NT2/D1 (cell line): ENCODE results near the gene NUP62CL.
"Not testable (repeated sequence)": the region's sequence is repeated elsewhere in the genome, so short reads cannot be mapped to it uniquely, and the experiment has no call there.

ENCODE experiments used
- DNase-seq: peaks from one replicate; pipeline ENCODE4 v3.0.0-alpha.2; 2011; ENCODE audit warnings: low read depth, low spot score
- H3K27me3 ChIP-seq: 2 replicates; pipeline ENCODE4 v1.6.0; 2011; ENCODE audit warnings: mild to moderate bottlenecking; ENCODE audit not compliant: insufficient read length, insufficient read depth
- H3K36me3 ChIP-seq: 2 replicates; pipeline ENCODE4 v1.6.1; 2011; ENCODE audit warnings: mild to moderate bottlenecking, low read length, mixed read lengths; ENCODE audit not compliant: insufficient read depth, insufficient read length
- H3K4me1 ChIP-seq: 2 replicates; pipeline ENCODE4 v1.5.1; 2011; ENCODE audit not compliant: insufficient read depth, insufficient read length
- H3K4me3 ChIP-seq: 2 replicates; pipeline ENCODE4 v1.5.1; 2011; ENCODE audit warnings: low read depth; ENCODE audit not compliant: insufficient read length
- H3K9ac ChIP-seq: 2 replicates; pipeline ENCODE4 v1.6.0; 2011; ENCODE audit warnings: low read depth; ENCODE audit not compliant: insufficient read length
- H3K9me3 ChIP-seq: 2 replicates; pipeline ENCODE4 v1.5.1; 2011; ENCODE audit warnings: mild to moderate bottlenecking, low read length; ENCODE audit not compliant: insufficient read depth
- SUZ12 ChIP-seq: IDR thresholded peaks from 2 replicates; pipeline ENCODE4 v1.6.1; 2011; ENCODE audit not compliant: insufficient read length, insufficient read depth; ENCODE audit errors: extremely low read depth
- YY1 ChIP-seq: IDR thresholded peaks from 2 replicates; pipeline ENCODE4 v1.6.1; 2011; ENCODE audit not compliant: insufficient read length, insufficient read depth
- ZNF274 ChIP-seq: IDR thresholded peaks from 2 replicates; pipeline ENCODE4 v1.6.1; 2011; ENCODE audit warnings: mild to moderate bottlenecking, low read depth, low read length

The NUP62CL gene

GRCh38 chrX:107206697-107207065 lies 448 bp upstream of the NUP62CL start:
- no peaks in the 10 kb centered on the region for H3K9me3 ChIP-seq
- H3K9ac ChIP-seq, result no peak overlapping the region
- H3K4me3 ChIP-seq, result no peak overlapping the region
- H3K27me3 ChIP-seq, result no peaks in the 10 kb centered on the region
- no peaks in the 10 kb centered on the region for H3K4me1 ChIP-seq
- DNase-seq, result no peak
- H3K36me3 ChIP-seq, result no peaks in the 10 kb centered on the region
- TF ChIP-seq YY1, result no peak

GRCh38 chrX:107204068-107204605 lies 2.1 kb downstream of the NUP62CL start:
- no peak overlapping the region for H3K4me3 ChIP-seq
- no peaks in the 10 kb centered on the region for H3K27me3 ChIP-seq
- DNase-seq, result no peak
- no peak for TF ChIP-seq ZNF274
- TF ChIP-seq SUZ12, result no peak
- no peak for TF ChIP-seq YY1
- no peaks in the 10 kb centered on the region for H3K36me3 ChIP-seq
- no peak overlapping the region for H3K9ac ChIP-seq
- no peaks in the 10 kb centered on the region for H3K9me3 ChIP-seq
- no peaks in the 10 kb centered on the region for H3K4me1 ChIP-seq

GRCh38 chrX:107199491-107199890 lies 6.7 kb downstream of the NUP62CL start:
- Histone ChIP-seq H3K9ac (no peak overlapping the region), H3K36me3 (no peaks in the 10 kb centered on the region), H3K4me3 (no peak overlapping the region), H3K9me3 (no peaks in the 10 kb centered on the region), H3K27me3 (no peaks in the 10 kb centered on the region), H3K4me1 (no peaks in the 10 kb centered on the region)
- no peak for TF ChIP-seq SUZ12
- no peak for TF ChIP-seq ZNF274
- no peak for TF ChIP-seq YY1
- no peak for DNase-seq

- DNase-seq, H3K9ac ChIP-seq, H3K9me3 ChIP-seq, H3K4me1 ChIP-seq, H3K27me3 ChIP-seq, H3K4me3 ChIP-seq, H3K36me3 ChIP-seq: not testable (repeated sequence)
These were observed 8.2 kb downstream of the NUP62CL start for GRCh38 chrX:107198074-107198473.

- no peaks in the 10 kb centered on the region for H3K27me3 ChIP-seq
These were observed 8.9 kb downstream of the NUP62CL start for GRCh38 chrX:107197319-107197718.

GRCh38 chrX:107171369-107172102 lies 34.7 kb downstream of the NUP62CL start:
- no peaks in the 10 kb centered on the region for H3K36me3 ChIP-seq
- no peaks in the 10 kb centered on the region for H3K4me1 ChIP-seq
- TF ChIP-seq SUZ12, result no peak
- no peak for TF ChIP-seq YY1
- TF ChIP-seq ZNF274, result no peak
- no peak for DNase-seq
- no peaks in the 10 kb centered on the region for H3K27me3 ChIP-seq
- H3K9me3 ChIP-seq, result no peaks in the 10 kb centered on the region
- H3K9ac ChIP-seq, result no peak overlapping the region
- no peak overlapping the region for H3K4me3 ChIP-seq

More at GRCh38 chrX:107197319-107197718, 8.9 kb downstream of the NUP62CL start:
- no peaks in the 10 kb centered on the region for H3K4me1 ChIP-seq
- H3K9me3 ChIP-seq, result no peaks in the 10 kb centered on the region
- no peak for DNase-seq
- H3K36me3 ChIP-seq, result no peaks in the 10 kb centered on the region
- H3K4me3 ChIP-seq, result no peak overlapping the region
- no peak for TF ChIP-seq SUZ12
- no peak for TF ChIP-seq ZNF274
- no peak for TF ChIP-seq YY1
- H3K9ac ChIP-seq, result no peak overlapping the region

- no peak overlapping the region for H3K4me3 ChIP-seq
- H3K4me1 ChIP-seq, result no peaks in the 10 kb centered on the region
- TF ChIP-seq ZNF274 (no peak), YY1 (no peak), SUZ12 (no peak)
- no peaks in the 10 kb centered on the region for H3K27me3 ChIP-seq
- no peaks in the 10 kb centered on the region for H3K36me3 ChIP-seq
- no peak overlapping the region for H3K9ac ChIP-seq
- no peak for DNase-seq
- no peaks in the 10 kb centered on the region for H3K9me3 ChIP-seq
These were observed 37.5 kb downstream of the NUP62CL start for GRCh38 chrX:107168712-107169111.
